ENCODE measurements around the gene NTF4.

NTF4 gene

GRCh38 chr19:49064768-49065611, at the start of gene NTF4:
Gene NTF4, minus strand, starts transcription at chr19:49064818. Its CDS starts 2,821 bp downstream, at chr19:49061997.
- no peak for DNase-seq (ENCODE audit: low read depth, low spot score)
- peak within 1 kb of the TSS; percentile 92 for H3K27ac ChIP-seq

GRCh38 chr19:49113762-49114629, 49.4 kb upstream of the NTF4 start, which contains the start of gene LIN7B:
Gene LIN7B, plus strand, starts transcription at chr19:49114370. Its CDS starts 35 bp downstream, at chr19:49114405.
- no peak within 1 kb of the TSS for H3K27ac ChIP-seq

GRCh38 chr19:49111218-49111998, 46.8 kb upstream of the NTF4 start:
- no peak overlapping the region for H3K27ac ChIP-seq
- DNase-seq (ENCODE audit: low read depth, low spot score): no peak

More at GRCh38 chr19:49113762-49114629, 49.4 kb upstream of the NTF4 start, which contains the start of gene LIN7B:
- DNase-seq (ENCODE audit: low read depth, low spot score): no peak

GRCh38 chr19:49110567-49110966, 45.9 kb upstream of the NTF4 start:
- no peak for DNase-seq (ENCODE audit: low read depth, low spot score)

GRCh38 chr19:49109569-49110233, 45.1 kb upstream of the NTF4 start:
- DNase-seq (ENCODE audit: low read depth, low spot score): no peak
- no peak overlapping the region for H3K27ac ChIP-seq

More at GRCh38 chr19:49110567-49110966, 45.9 kb upstream of the NTF4 start:
- no peak overlapping the region for H3K27ac ChIP-seq

DNA sequence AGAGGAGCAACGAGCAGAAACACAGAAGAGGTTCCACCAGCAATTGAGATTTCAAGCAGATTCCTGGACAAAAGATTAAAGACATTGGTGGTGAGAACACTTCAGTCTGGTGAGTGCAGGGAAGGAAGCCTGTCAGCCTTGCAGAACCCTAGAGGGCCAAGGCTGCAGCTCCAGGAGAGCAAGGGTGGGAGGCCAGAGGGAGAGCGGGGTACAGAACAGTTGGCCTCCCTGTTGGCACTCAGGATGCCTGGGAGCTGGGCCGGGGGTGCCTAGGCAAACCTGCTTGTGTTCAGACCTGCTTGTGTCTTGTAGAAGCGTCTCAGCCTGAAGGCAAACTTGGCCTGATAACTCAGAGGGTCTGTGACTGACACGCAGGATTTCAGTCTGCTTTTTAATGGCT, 44.4 kb upstream of the NTF4 start:
- H3K27ac ChIP-seq: no peak overlapping the region
- no peak for DNase-seq (ENCODE audit: low read depth, low spot score)

GRCh38 chr19:49107625-49108459, 43.2 kb upstream of the NTF4 start:
- DNase-seq (ENCODE audit: low read depth, low spot score): no peak
- H3K27ac ChIP-seq: no peak overlapping the region

GRCh38 chr19:49106648-49107135, 42.1 kb upstream of the NTF4 start:
- DNase-seq (ENCODE audit: low read depth, low spot score): no peak
- no peak overlapping the region for H3K27ac ChIP-seq

GRCh38 chr19:49104229-49104864, 39.7 kb upstream of the NTF4 start:
- DNase-seq (ENCODE audit: low read depth, low spot score): no peak
- H3K27ac ChIP-seq: no peak overlapping the region

GRCh38 chr19:49103331-49104085, 38.9 kb upstream of the NTF4 start:
- H3K27ac ChIP-seq: no peak overlapping the region
- DNase-seq (ENCODE audit: low read depth, low spot score): no peak

DNA sequence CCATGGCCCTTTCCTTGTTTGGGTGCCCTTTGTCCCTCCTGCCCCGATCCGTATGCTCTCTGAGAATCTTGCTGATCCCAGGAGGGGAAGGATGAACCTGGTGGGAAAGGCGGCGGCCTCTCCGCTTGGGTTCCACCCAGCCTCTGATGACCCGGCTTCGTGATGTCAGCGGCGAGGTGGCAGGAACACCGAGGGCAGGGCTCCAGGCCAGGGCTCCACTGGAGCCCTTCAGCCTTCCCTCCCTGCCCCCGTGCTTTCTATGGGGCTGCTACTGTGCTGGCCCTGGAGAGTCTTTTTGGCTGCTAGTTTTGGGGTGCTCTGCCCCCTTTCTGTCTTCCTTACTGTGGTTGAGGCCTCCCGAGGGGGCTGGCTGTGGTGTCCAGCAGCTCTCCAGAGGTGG, 37.7 kb upstream of the NTF4 start:
- no peak for DNase-seq (ENCODE audit: low read depth, low spot score)
- H3K27ac ChIP-seq: no peak overlapping the region

DNA sequence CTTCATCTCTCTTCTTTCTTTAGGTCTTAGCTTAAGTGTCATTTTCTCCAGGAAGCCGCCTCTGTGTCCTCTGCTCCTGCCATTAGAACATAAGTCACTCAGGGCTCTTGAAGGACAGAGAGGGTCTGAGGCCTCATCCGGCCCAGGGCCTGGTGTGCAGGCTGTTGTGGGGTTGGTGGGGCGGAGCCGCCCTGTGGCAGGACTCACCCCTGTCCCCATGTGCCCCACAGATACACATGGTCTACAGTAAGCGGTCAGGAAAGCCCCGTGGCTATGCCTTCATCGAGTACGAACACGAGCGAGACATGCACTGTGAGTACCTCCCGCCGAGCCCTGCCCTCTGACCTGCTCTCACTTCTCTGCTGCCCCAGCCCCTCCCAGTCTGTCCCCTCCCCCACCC, 36.5 kb upstream of the NTF4 start:
- DNase-seq (ENCODE audit: low read depth, low spot score): no peak
- H3K27ac ChIP-seq: no peak overlapping the region

- no peak for DNase-seq (ENCODE audit: low read depth, low spot score)
- no peak overlapping the region for H3K27ac ChIP-seq
These were observed 34.2 kb upstream of the NTF4 start for GRCh38 chr19:49098795-49099194.

DNA sequence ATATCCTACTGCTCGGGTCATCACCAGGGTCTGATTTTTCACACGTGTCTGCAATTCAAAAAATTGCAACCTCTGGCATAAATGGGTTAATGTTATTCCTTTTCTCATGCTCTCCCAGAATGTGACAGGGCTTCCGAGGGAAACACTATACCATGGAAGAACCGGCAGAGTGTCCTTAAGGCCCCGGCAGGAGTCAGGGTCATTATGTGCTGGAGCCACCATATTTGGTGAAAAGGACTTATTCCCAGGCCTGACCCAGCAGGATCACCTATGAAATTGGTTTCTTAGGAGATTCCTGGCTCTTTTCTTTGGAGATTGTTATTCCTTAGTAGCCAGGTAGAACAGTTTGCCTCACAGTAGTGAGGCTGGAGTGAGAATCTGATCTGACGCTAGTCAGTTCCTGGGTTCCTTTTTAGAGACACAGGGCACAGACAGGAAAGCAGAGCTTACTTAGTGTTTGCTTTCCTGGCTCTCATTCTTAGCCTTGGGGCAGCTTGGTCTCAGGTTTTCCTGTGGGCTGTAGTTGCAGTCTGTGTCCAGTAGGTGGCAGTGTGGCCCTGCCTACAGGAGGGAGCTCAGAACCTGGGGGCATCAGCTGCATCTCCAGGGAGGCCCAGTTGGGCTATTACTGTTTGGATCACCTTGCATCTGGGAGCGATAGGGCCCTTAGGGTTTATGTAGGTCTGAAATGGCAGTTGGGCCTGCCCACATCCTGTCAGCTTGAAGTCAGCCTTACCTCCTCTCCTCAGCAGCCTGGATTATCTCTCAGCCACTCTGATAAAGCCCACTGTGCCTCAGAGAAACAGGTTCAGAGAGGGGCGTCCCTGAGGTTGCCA, 33.1 kb upstream of the NTF4 start:
- no peak for DNase-seq (ENCODE audit: low read depth, low spot score)
- H3K27ac ChIP-seq: peak overlapping the region; percentile 58

DNA sequence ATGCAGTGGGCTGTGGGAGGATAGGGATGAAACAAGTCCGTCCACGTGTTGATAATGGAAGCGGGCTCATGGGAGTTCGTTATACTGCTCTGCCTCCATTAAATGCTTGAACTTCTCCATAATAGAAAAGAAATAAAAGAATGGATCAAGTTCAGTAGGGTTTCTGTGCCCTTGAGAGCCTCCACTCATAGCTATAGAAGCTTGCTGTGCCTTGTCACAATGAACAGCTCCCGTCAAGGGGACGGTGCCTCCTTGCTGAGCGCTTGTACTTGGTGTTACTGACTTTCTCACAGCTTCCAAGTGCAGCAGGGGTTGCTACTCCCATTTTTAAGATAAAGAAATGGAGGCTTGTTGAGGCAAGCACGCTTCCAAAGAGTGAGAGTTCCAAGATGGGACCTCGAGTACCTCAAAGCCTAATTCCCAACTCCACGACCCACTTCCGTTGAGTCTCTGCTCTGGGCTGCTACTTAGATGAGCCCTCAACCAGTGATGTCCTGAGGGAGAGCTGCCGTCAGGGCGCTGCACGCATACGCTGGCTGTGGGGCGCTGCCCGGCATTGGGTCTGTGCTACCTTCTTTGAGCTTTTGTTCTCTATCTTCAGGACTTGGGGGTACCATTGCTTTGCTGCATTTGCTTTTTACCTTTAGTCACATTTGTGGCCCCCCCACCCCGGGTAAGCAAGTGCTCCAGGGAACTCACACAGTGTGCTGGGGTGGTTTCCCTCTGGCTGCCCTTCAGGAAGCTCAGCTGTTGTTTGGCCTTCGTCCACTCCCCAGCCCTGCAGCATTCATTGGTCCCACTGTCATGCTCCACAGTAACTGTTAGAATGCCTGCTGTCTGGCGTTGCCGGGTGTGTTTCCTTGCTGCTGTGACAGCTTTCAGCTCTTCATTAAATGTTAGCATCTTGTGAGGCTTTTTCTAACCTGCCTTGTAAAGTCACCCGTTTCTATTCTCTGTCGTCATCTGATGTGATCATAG, 30.2 kb upstream of the NTF4 start:
- DNase-seq (ENCODE audit: low read depth, low spot score): no peak
- H3K27ac ChIP-seq: no peak overlapping the region

- no peak overlapping the region for H3K27ac ChIP-seq
- DNase-seq (ENCODE audit: low read depth, low spot score): no peak
These were observed 28.1 kb upstream of the NTF4 start for GRCh38 chr19:49092686-49093085.

Data from epithelial cell of prostate (primary cell).